Uterus (tissue), 4 donors: ENCODE data around the gene PTPRN2. TPM values are rescaled to one million over a fixed set of nuclear protein-coding genes. Genes with fewer than 3 reads are reported as not detected.

ENCODE experiments used
- DNase-seq, 2 donors: peaks; one replicate each; pipeline ENCODE4 v3.0.0-alpha.2; 2019 to 2020
- H3K27ac ChIP-seq, 2 donors: fragments of 200-600 bp; sonication (generic); 1 replicate in 1 of 2; 2 replicates in 1 of 2; pipeline ENCODE4 v1.5.1; 2016 to 2018
- H3K27me3 ChIP-seq, 2 donors: fragments of 200-600 bp; sonication (generic); one replicate each; pipeline ENCODE4 v1.5.1; 2018 to 2019; ENCODE audit warnings: control low read depth in 1 of 2
- H3K36me3 ChIP-seq, 2 donors: fragments of 200-600 bp; sonication (generic); one replicate each; pipeline ENCODE4 v1.5.1; 2019; ENCODE audit warnings: control low read depth in 1 of 2
- H3K4me1 ChIP-seq, 2 donors: fragments of 200-600 bp; sonication (generic); one replicate each; pipeline ENCODE4 v1.5.1; 2018 to 2019; ENCODE audit warnings: control low read depth in 1 of 2
- H3K4me3 ChIP-seq, 2 donors: fragments of 200-600 bp; sonication (generic); 1 replicate in 1 of 2; 2 replicates in 1 of 2; pipeline ENCODE4 v1.5.1; 2018 to 2019; ENCODE audit warnings: mild to moderate bottlenecking in 1 of 2
- H3K9me3 ChIP-seq, 2 donors: fragments of 200-600 bp; sonication (generic); one replicate each; pipeline ENCODE4 v1.5.1; 2019; ENCODE audit warnings: control low read depth in 1 of 2
- POLR2A ChIP-seq, 2 donors: fragments of 450-650 bp; IDR thresholded peaks; one replicate each; pipeline ENCODE4 v1.6.1; 2016; ENCODE audit warnings: antibody characterized with exemption in 2 of 2, mild to moderate bottlenecking in 1 of 2, moderate library complexity in 1 of 2
- intact Hi-C: fragments of 100-400 bp; cut with DNase I; formaldehyde crosslinking; loops from one replicate; pipeline ENCODE4 v1.15.1; 2023; ENCODE audit warnings: low total_unique reads
- total RNA-seq, 4 donors: library from RNA; depleted of rRNA in 3 of 4; stranded (reverse); fragments of >200 nt in 3 of 4; gene quantifications; one replicate each; pipeline versions ENCODE4 v1.1.0 to v1.2.4, GENCODE V29; 2014 to 2023
- TF ChIP-seq, protein P1 (sequence below), 4 experiments: fragments of 200-600 bp in 2 of 4; fragments of 450-650 bp in 2 of 4; sonication (generic) in 2 of 4; IDR thresholded peaks; one replicate each; pipeline ENCODE4 v1.5.1; 2016 to 2019; ENCODE audit warnings: antibody characterized with exemption in 4 of 4, mild to moderate bottlenecking in 2 of 4, moderate library complexity in 1 of 4
- donor health status: DM: yes; HTN: yes; CAD: no.

Gene PTPRN2
- total RNA-seq, 4 donors from 2014 or later, result 1.2 to 5.2 (median 2.3) TPM

DNA sequence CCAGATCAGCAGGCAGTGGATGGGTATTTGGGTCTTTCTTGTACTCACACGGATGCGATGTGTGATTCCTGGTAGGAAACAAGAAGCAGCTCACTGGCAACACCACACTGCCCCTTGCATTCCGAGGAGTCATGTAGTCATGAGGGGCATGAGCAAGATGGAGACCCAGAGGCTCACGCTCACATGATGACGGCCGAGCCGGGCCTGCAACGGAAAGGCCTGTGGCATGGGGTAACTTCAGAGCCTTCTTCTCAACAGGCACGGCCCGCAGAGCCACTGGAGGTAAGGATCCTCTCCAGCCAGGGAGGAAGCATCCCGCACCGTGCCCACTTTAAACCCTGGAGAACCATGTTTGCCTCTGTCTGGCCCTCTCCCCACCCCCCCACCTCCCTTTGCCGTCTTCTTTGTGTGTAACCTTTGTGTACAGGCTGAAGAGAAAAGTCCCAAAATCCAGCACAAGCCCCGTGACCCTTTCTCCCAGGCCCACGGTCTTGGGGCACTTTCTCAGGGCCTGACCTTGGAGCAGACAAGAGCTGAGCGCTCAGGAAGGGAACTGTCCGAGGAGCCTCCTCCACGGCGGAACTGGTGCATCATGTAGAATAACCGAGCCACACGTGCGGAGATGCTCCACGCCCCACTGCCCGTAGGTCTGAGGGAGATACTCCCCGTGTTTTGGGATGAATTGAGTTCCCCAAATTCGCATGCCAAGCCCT, 734.4 kb downstream of the PTPRN2 start:
- no peaks in the 10 kb centered on the region for H3K27me3 ChIP-seq
- no peak overlapping the region for H3K27ac ChIP-seq
- intact Hi-C loops, result no loop called here
- H3K9me3 ChIP-seq, result no peaks in the 10 kb centered on the region
- TF ChIP-seq POLR2A (IDR thresholded peaks at IDR 0.05), result no peak
- TF ChIP-seq, protein P1, sequence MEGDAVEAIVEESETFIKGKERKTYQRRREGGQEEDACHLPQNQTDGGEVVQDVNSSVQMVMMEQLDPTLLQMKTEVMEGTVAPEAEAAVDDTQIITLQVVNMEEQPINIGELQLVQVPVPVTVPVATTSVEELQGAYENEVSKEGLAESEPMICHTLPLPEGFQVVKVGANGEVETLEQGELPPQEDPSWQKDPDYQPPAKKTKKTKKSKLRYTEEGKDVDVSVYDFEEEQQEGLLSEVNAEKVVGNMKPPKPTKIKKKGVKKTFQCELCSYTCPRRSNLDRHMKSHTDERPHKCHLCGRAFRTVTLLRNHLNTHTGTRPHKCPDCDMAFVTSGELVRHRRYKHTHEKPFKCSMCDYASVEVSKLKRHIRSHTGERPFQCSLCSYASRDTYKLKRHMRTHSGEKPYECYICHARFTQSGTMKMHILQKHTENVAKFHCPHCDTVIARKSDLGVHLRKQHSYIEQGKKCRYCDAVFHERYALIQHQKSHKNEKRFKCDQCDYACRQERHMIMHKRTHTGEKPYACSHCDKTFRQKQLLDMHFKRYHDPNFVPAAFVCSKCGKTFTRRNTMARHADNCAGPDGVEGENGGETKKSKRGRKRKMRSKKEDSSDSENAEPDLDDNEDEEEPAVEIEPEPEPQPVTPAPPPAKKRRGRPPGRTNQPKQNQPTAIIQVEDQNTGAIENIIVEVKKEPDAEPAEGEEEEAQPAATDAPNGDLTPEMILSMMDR (IDR thresholded peaks at IDR 0.05), result no peak
- no peaks in the 10 kb centered on the region for H3K4me1 ChIP-seq
- no peaks in the 10 kb centered on the region for H3K36me3 ChIP-seq
- no peak overlapping the region for H3K4me3 ChIP-seq
- DNase-seq, result no peak

DNA sequence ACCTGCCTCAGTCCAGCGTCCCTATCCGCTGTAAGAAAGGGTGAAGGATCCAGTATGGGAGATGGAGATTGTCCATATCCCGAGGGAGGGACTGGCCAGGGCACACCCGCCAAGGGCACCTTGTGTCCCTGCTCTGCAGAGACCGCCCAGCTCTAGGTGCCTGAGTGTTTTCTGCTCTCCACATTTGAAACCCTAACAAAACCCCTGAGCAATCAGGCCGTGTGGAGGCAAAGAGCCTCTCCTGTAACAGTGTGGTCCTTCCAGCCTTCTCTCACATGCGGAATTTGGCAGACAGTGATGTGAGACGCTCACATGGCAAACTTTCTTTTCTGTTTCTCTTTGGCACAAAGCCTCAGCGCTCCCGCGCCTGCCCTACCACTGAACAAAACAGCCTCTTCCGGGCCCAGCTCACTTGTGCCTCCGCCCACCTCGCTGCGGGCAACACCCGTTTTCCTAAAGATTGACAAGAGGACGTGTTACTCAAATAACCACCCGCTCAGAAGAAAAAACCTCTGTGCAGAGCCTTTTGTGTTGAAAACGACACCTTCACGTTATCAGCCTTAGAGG, 736.0 kb downstream of the PTPRN2 start:
- Histone ChIP-seq H3K4me3 (no peak overlapping the region), H3K4me1 (no peaks in the 10 kb centered on the region), H3K27ac (no peak overlapping the region), H3K27me3 (no peaks in the 10 kb centered on the region), H3K36me3 (no peaks in the 10 kb centered on the region), H3K9me3 (no peaks in the 10 kb centered on the region)
- TF ChIP-seq, protein P1 (IDR thresholded peaks at IDR 0.05), result no peak
- no peak for TF ChIP-seq POLR2A (IDR thresholded peaks at IDR 0.05)
- no peak for DNase-seq
- intact Hi-C loops, result no loop called here

DNA sequence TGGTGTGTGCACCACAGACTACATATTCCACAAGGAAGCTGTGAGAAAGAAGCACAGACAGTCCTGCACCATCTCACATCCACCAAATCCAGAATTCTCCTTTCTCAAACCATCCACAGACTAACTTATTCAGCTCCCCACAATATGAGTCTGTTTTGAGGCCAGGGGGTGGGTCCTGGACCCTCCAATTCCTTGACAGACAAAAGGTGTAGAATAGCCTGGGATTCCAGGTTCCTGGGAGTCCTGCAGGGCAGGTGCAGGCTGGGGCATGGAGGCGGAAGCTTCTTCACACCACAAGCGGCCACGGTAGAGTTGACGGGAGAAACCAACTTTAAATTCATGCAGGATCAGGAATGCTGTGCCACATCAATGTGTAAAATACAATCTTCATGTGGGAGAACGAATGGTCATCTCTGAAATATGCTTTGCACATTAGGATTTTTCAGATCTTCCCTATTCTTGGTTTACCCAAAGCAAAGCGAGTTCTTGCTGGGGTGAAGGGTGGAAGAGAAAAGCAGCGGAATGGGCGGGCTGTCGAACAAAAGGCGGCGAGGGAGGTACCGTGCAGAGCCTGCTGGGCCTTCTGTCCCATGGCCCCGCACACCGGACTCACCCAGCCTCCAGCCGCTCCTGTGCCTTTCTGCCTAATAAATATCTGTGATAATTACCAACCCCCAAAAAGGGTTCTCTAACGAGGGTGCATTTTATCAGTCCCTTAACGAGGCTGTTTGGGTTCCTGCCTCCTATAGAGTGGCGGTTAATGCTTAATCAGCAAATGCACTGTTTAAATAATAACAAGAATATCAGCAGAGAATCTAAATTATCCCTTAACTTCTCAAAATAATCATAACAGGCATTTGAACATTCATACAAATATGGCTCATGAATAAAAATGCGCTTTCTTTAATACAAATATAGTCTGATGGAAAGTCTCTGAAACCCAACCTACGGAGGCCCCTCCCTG, 736.9 kb downstream of the PTPRN2 start:
- no peak for DNase-seq
- no peaks in the 10 kb centered on the region for H3K27me3 ChIP-seq
- H3K36me3 ChIP-seq, result no peaks in the 10 kb centered on the region
- H3K9me3 ChIP-seq, result no peaks in the 10 kb centered on the region
- intact Hi-C loops, result no loop called here
- no peak overlapping the region for H3K4me3 ChIP-seq
- TF ChIP-seq POLR2A (IDR thresholded peaks at IDR 0.05), result no peak
- no peak overlapping the region for H3K27ac ChIP-seq
- H3K4me1 ChIP-seq, result no peaks in the 10 kb centered on the region

DNA sequence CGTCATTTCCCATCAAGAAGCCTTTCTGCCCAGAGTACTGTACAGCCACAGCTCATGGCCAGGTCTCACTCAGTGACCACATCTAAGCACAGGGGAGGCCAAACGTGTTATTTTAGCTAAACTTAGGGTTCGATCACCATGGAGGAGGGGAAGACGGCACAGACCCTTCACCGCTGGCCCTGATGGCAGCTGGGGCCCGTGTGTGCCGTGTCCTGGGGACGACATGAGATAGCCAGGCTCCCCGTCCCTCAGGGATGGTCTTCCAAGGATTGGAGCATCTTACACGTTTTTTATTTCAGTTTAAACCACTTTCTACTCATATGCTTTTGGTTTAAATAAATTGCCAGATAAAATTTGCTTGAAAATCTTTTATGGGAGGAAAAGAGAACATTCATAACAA, 737.9 kb downstream of the PTPRN2 start:
- Histone ChIP-seq H3K9me3 (no peaks in the 10 kb centered on the region), H3K27me3 (no peaks in the 10 kb centered on the region), H3K4me1 (no peaks in the 10 kb centered on the region), H3K27ac (no peak overlapping the region), H3K36me3 (no peaks in the 10 kb centered on the region), H3K4me3 (no peak overlapping the region)
- intact Hi-C loops, result no loop called here
- no peak for TF ChIP-seq POLR2A (IDR thresholded peaks at IDR 0.05)
- TF ChIP-seq, protein P1 (IDR thresholded peaks at IDR 0.05), result no peak
- no peak for DNase-seq

DNA sequence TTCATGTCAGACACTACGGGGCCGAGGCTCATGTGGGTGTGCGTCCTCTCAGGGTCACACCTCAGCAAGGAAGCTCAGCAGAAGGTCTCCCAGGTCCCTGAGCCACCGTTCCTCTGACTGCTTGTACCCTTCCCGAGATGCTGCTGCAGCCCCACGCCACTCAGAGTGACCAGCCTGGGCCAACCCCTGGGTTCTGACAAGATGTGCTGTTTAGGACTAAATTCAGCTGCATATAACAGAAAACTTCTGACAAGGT, 738.4 kb downstream of the PTPRN2 start:
- Histone ChIP-seq H3K9me3 (no peaks in the 10 kb centered on the region), H3K4me3 (no peak overlapping the region), H3K4me1 (no peaks in the 10 kb centered on the region), H3K27ac (no peak overlapping the region), H3K36me3 (no peaks in the 10 kb centered on the region), H3K27me3 (no peaks in the 10 kb centered on the region)
- no peak for DNase-seq
- TF ChIP-seq, protein P1 (IDR thresholded peaks at IDR 0.05), result no peak
- no peak for TF ChIP-seq POLR2A (IDR thresholded peaks at IDR 0.05)
- intact Hi-C loops, result no loop called here
